Left kidney (tissue), 2 donors: Measurements from ENCODE around the gene PSMB3. TPM values are rescaled to one million over a fixed set of nuclear protein-coding genes. Genes with fewer than 3 reads are reported as not detected.
"Not testable (repeated sequence)": the region's sequence is repeated elsewhere in the genome, so short reads cannot be mapped to it uniquely, and the experiment has no call there.

Experiments
- DNase-seq: peaks from one replicate; pipeline ENCODE4 v3.0.0-alpha.2; 2013
- polyA plus RNA-seq: library from polyadenylated mRNA; unstranded; fragments of 120-200 nt; gene quantifications from one replicate; pipeline ENCODE4 v1.2.1, GENCODE V29; 2013; ENCODE audit not compliant: insufficient read length

PSMB3 gene
- polyA plus RNA-seq, 1 donor, result 112 TPM

DNA sequence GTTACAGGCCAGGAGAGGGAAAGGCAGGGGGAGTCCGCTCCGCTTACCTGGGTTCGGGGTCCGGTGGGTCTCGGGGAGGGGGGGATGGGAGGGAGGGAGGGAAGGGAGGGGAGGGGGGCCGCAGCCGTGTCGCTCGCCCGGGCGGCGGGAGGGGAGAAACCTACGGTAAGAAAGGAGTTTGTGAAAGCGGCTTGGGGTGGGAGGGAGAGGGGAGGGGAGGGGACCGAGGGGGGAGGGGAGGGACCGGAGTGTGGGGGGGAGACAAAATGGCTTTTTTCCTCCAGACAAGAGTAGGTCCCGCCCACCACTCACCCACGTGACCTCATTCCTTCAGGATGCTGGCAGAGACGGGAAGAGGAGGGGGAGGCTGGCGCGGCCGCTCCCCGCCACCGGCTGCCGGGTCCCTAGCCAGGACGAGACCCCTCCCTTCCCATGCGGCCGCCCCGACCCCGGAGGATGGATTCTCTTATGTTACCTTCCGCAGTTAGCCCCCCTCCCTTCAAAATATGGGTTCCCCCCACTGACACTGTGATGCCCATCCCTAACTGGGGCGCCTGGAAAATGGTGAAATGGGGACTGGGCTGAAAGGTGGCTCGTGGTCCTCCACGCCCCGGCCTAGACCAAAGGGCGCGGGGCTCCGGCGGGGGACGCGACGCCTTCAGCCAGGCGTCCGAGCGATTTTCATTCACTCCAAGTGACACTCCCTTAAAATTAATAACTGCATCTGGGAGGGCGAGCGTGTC lies 4.2 kb upstream of the PSMB3 start, which contains the start of gene PCGF2:
PCGF2 (minus strand) TSS at position 188 of the 743 bp plus-strand sequence. CDS start 7,934 bp downstream, outside the sequence.
- peak; percentile 97 for DNase-seq

DNA sequence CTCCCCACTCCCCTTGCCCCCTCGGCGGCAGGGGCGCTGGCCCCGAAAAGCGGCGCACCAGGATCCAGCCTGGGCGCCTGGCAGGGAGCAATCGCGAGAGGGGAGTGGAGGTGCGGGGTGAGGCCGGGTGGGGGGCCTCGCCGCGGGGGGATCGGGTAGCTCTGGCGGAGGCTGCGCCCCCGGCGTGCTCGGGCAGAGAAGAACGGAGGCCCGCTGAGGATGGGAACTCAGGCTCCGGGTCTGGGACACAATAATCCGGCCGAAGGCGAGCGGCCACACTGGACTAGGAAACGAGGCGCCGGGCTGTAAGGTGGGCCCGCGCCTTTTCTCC lies 3.7 kb upstream of the PSMB3 start:
- DNase-seq, result no peak

DNA sequence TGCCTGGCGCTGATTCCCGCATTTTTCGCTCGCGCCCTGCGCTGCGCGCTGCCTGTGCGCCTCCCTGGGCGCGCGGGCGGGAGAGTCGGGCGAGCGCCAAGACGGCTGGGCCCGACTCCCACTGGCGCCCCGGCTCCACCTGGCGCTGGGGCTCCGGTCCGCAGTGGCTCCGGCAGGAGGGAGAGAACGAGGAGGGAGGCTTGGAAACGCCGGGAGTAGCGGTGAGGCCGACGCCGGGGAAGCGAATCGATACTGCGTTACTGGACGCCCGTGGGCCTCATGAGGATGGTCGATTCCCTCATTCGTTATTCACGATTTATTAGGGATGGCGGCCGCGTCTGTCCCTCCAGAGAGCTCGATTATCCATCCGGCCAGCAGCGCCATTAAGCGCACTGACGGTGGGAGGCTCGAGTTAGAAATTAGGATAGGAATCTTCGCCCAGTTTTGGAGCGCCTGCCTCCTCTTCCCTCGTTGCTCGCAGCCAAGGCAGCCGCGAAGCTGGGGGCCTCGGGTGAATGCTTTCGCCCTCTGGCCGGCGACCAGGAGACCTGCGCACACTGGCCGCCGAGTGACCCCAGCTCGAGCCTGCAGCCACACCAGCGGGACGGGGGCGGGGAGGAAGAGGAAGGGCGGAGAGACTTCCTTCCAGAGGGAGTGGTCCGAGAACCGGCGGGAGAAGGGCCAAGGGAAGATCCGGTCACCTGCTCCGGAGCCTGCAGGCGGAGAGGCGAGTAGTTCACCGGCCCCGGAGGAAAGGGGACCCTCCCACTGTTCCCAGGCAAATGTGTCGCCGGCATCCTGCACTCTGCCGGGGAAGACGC lies 3.1 kb upstream of the PSMB3 start:
- peak; percentile 83 for DNase-seq

DNA sequence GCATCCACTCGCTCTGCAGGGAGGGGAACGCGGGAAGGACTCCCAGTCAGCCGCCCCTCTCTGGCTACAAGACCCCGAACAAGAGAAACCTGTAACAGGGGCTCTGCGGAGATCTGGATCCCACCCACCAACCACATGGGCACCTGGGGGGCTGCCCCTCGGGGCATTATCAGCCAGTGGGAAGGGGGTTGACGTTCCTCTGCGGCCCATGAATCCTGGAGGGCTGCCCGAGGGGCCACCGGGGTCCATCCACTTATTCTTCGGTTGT lies 2.6 kb upstream of the PSMB3 start:
- DNase-seq, result no peak

DNA sequence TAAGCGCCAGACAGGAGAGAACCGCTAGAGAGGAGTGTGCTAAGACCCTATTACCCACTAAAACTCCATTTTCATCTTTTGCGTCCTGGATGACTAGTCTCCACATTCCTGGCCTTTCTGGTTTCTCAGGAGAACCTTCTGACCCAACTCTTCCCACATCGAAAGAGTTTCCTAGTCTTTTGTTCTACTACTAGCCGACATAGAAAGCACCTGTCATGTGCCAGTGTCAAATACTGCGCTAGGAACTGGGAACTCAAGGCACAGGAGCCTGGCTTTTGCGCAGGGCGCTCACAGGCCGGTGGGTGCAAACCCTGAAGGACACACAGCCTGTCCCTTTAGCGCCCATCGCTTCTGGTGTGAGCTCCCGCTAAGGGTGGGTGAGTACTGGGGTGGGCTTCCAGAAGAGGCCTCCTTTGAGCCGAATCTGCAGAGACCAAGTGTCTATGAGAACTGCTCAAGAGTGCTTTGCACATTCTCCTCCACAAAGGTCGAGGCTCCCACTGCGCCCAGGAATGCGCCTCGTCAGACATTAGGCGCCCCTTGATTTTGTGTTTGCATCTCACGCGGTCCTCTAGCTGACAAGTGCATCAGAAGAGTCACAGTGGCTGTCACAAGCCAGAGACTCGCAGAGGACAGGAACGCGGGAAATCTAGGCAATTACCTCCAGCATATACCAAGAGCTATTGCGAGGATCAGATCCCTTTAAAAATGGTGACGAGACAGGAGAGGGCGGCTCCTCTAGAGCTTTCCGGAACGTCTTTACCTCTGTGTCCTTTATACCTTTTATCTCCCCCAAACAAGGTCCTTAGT lies 2.0 kb upstream of the PSMB3 start:
- DNase-seq, result no peak

DNA sequence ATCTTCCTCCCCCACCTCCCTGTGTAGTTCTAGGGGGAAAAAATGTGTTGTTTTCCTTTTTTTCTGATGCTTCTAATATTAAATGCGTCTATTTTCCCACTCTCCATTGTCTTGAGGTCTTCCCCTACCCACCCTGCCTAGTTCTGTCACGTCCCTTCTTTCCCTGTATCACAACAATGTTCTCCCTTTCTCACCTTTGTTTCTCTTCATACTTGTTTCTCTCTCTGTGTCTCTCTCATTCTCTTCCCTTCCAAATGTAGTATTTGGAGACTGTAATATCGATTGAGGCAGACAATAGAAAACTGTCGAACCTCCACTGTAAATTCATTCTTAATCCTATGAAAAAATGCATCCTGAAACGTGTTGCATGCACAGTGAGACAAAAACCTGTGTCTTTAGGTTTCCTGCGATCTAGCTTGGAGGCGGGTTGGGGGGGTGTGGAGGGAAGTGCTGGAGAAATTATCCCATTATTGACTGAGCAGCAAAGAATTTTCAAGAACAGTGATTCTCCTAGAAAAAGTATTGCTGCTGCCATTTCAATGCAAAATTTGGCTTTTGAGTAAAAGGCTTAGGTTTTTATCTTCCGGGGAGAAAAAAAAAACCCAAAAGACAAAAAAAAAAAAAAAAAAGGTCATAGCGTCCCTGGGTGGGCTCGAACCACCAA lies 1.3 kb upstream of the PSMB3 start:
- no peak for DNase-seq

DNA sequence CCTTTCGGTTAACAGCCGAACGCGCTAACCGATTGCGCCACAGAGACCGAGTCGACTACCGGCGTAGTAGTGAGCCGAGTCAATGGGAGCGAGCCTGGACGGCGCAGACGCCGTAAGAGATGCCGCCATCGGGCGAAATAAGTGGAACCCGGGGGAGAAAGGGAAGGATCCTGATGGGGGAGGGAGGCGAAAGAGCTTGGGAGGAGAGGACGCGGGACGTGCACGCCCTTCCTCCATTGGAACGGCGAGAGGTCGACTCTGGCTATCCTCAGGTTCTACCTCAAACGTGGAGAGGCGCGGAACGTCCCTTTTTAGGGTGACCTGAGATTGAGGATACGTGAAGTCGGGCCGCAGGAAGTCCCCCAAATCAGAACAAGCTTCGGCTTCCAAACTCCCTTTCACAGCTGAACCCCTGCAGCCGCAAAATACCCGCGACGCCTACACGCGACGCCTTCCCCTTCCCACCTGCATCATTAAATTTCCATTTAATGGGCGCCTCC lies 683 bp upstream of the PSMB3 start:
- peak; percentile 82 for DNase-seq

DNA sequence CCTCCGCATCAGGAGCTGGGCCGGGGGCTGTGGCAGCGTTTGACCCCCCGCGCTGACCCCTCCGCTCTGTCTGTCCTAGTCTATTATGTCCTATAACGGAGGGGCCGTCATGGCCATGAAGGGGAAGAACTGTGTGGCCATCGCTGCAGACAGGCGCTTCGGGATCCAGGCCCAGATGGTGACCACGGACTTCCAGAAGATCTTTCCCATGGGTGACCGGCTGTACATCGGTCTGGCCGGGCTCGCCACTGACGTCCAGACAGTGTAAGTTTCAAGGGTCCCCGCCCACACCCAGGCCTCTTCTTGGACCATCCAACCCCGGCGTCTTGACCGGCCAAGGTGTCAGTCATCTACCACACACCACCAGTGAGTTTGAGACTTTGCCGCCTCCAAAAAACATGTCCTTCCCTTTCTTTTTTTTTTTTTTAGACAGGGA lies 548 bp downstream of the PSMB3 start:
- DNase-seq, result no peak

DNA sequence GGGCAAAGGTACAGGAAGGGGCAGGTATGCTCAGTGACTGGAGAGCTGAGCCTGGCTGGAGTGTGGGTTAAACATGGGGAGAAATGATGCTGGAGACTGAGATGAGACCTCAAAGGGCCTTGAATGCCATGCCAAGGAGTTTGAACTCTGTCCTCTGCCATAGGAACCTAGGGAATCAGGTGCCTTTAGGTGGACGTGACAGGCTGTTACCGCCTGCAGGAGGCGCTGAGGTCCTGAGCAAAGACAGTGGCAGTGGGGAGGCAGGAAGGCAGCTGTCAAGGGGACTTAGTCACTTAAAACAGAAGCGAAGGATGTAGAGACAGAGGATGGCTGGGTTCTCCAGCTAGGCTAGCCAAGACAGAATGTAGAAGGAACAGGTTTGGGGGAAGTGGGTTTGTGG lies 9.1 kb downstream of the PSMB3 start:
- DNase-seq, result no peak

DNA sequence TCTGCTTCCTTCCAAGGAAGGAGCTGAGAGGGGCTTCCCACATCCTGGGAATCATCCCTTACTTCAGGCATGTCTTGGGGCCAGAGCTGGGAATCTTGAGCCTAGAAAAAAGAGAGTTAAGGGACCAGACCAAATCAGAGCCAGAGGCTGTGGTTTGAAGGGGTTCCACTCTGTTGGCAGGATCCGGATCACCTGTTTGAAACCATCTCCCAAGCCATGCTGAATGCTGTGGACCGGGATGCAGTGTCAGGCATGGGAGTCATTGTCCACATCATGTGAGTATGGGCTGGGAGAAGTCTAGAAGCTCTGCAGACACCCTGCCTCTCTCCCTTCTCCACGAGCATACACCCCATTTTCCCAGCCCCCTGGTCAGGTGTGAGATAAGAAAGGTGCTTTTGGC lies 9.7 kb downstream of the PSMB3 start:
- no peak for DNase-seq

DNA sequence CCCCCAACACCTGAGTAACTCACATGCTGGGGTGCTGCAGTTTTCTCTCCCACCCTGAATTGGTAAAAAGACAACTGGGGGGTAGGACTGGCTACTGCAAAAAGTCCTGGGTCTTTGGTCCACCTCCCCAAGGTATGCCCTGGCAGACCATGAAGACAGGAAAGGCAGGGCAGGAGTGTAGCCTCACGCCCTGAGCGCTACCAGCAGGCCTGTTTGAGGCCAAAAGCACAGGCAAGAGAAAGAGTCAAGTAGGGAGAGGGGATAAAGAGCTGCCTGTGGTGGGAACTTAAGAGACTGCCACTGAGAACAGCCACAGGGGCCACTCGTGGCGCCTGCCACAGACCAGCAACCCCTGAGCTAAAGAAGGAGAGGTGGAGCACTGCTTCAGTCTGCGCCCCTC lies 13.8 kb downstream of the PSMB3 start:
- DNase-seq, result no peak

DNA sequence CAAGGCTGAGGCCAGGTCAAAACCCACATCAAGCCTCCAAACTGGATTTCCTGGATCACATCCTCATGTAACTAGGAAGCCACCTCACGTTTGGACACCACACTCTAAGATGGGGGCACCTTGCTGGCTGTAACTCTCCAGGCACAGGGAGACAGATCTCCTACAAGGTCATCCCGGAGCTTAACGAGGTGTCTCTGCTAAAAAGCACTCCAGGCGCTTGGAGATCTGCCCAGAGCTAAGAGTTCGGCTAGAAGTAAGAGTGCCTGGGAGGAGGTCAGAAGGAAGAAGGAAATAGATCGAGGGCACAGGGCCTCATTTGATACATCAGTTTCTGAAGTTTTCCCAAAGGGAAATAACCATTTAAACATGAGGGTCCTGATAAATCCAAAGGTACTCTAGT lies 15.9 kb downstream of the PSMB3 start:
- DNase-seq, result no peak

DNA sequence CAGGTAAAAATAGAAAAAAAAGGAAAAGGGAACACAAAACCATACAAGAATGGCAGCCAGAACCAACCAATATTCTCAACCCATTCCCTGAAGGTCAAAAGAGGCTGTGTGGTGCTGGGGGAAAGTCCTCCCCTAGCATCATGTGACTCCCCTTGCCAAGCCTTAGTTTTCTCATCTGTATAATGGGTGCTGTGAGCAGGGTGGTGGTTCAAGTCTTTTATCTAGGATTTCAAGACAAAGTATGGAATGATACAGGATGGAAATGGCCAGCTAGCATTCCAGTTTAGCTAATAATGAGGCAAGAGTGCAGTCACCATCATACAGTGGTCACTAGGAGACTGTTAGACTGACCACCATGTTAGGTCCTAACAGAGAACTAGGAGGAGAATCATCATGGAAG lies 20.7 kb downstream of the PSMB3 start:
- DNase-seq, result no peak

DNA sequence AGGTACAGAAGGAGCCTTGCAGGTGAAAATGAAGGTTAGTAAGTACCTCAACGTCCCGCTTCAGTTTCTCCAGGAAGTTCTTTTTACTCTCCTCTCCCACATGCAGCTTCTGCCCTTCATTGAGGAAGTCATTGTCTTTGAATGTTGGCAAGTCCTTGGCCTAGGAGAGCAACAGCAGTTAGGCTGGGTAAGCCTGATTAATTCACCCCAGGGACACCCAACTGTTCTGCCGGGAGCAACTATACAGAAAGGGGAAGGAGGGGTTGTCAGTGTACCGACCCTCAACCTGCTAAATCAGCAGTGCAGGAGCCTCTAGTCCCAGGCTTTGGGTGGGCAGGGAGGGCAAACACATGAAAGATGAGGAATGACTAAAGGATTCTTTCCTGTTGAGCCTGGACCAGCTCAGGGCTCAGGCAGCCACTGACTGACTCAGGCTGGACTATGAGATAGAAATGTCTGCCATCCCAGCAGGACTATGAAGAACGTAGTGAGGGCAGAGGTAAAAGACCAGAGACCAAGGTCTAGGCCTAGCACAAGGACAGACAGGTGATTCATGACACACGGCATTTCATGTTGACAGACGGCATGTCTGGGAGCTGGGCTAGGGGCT lies 25.2 kb downstream of the PSMB3 start:
- DNase-seq, result no peak

DNA sequence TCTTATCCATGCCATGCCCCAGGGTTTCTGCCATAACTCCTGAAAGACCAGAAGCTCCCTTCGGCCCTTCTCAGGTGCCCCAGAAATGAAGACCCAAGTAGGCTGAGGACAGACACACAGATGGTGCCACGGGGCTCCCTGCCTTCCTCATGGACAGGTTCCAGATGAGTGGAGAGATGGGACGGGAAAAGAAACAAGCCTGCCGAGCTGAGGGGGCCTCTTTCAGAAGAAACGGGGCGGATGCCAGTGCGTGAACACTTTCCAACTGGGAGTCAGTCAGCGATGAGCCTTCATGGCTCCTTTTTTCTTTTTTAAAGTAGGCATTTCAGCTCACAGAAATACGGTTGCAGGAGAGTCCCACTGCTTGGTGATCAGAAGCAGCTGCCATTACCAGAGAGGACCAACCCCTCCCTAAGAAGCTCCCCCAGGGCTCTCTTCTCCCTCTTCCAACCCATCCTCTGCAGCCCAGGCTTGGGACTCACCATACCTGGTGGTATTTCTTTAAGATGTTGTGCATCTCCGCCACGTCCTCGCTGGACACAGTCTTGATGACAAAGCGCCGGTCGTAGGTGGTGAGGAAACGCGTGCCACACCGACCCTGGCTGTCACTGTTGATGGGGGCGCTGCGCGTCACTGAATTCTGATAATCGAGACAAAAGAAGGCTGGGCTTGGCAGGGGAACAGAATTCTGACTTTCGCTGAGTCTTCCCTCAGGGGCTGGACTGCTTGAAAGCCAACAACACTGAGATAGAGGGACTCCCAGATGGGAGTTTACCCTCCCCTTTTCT lies 27.6 kb downstream of the PSMB3 start:
- DNase-seq, result no peak

DNA sequence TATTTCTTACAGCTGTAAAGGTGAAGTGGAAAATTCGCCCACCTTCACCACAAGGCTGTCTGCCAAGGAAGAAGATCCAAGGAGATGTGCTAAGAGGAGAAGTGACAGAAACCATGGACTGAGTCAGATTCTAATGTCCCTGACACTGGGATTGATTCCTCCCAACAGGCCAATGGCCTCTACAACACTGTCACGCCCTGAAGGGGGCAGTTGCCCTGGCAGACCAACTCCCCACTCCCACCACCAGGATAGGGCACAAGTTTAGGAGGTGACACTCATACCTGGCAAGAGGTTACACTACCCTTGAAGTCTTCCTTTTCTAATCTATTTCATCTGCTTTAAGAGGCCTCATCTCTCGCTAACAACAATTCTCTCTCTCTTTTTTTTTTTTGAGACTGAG lies 30.7 kb downstream of the PSMB3 start:
- DNase-seq, result no peak

DNA sequence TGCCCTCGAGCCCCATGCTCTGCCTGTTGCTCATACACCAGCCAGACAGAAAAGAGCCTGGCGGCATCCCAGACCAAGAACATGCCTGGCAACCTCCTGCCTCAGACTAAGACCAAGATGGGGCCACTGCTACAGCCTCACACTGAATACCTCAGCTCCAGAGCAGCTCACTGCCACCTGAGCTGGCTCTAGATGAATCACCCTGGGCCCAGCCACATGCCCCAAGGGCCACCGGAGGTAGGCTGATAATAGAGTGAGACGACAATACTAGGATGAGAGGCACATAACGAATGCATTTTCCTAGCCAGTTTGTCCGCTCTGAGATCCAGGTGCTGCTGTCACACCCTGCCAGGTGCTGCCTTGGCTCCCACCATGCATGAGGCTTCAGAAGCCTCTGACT lies 33.8 kb downstream of the PSMB3 start:
- no peak for DNase-seq

DNA sequence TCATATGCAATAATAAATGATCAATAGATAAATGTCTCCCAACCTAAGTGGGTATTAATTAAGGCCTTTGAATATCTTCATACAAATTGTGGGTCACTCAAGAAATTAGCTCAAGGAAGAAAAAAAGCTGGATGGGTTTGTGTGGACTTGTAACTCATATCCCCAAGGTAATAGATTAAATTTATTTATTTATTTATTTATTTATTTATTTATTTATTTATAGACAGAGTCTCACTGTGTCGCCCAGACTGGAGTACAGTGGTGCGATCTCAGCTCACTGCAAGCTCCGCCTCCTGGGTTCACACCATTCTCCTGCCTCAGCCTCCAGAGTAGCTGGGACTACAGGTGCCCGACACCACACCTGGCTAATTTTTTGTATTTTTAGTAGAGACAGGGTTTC lies 35.5 kb downstream of the PSMB3 start:
- not testable (repeated sequence) for DNase-seq

DNA sequence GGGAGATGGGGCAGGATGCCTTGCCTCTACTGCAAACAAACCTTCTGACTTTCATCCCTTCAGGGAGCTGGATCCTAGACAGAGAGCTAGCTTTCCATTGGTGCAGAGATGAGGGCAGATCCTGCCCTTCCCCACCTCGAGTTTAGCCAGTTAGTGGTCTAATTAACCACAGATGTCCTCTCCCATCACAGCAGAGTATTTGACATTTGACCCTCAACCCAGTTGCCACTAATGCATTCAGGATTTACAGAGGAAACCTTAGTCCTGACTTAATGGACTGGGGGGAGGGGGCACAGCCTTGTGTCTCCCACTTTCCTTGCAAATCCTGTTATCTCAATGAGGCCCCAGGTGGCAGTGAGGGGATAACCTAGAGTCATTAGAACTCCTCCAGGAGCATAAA lies 36.6 kb downstream of the PSMB3 start:
- no peak for DNase-seq

DNA sequence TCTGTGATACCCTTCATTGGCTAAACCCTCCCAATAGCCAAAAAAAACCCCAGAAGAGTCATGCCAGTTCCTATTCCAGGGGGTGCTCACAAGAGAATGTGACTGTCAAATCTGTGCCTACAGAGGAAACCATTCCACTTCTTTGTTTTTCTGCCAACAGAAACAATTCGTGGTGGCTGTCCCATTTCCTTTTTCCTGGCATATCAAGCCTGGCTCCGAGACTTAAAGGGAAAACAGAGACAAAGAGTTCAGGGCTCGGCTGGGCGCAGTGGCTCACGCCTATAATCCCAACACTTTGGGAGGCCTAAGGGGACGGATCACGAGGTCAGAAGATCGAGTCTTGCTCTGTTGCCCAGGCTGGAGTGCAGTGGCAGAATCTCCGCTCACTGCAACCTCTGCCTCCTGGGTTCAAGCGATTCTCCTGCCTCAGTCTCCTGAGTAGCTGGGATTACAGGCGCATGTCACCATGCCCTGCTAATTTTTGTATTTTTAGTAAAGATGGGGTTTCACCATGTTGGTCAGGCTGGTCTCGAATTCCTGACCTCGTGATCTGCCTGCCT lies 37.7 kb downstream of the PSMB3 start:
- not testable (repeated sequence) for DNase-seq

DNA sequence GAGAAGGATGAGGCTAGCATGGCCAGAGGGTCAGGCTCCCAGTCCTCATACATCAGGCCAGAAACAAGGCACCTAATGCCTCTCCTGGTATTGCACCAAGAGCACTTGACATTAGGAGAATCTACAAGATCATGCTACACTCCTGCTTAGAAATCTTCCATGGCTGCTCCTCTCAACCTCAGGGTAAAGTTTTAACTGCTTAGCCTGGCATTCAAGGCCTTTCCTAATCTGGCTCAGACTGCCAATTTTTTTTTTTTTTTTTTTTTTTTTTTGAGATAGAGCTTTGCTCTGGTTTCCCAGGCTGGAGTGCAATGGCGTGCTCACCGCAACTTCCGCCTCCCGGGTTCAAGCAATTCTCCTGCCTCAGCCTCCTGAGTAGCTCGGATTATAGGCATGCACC lies 38.6 kb downstream of the PSMB3 start:
- no peak for DNase-seq
